Uterus (tissue), 2 donors: ENCODE data around the gene MRPL14.

Source experiments
- POLR2A ChIP-seq, 2 donors: fragments of 450-650 bp; IDR thresholded peaks; one replicate each; pipeline ENCODE4 v1.6.1; 2016; ENCODE audit warnings: antibody characterized with exemption in 2 of 2, mild to moderate bottlenecking in 1 of 2, moderate library complexity in 1 of 2
- TF ChIP-seq, protein P1 (sequence below), 4 experiments: fragments of 200-600 bp in 2 of 4; fragments of 450-650 bp in 2 of 4; sonication (generic) in 2 of 4; IDR thresholded peaks; one replicate each; pipeline ENCODE4 v1.5.1; 2016 to 2019; ENCODE audit warnings: antibody characterized with exemption in 4 of 4, mild to moderate bottlenecking in 2 of 4, moderate library complexity in 1 of 4

DNA sequence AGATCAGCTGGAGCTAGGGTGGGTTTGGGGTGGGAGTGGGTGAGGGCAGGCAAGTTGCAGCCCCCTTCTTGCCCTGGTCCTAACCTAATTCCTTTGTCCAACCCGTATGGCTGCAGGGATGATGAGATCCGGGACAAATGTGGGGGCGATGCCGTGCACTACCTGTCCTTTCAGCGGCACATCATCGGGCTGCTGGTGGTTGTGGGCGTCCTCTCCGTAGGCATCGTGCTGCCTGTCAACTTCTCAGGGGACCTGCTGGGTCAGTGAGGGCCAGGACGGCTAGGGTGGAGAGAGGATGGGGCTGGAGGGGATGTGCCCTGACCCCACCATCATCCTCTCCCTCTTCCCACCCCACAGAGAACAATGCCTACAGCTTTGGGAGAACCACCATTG lies 12.1 kb upstream of the MRPL14 start:
- TF ChIP-seq, protein P1, sequence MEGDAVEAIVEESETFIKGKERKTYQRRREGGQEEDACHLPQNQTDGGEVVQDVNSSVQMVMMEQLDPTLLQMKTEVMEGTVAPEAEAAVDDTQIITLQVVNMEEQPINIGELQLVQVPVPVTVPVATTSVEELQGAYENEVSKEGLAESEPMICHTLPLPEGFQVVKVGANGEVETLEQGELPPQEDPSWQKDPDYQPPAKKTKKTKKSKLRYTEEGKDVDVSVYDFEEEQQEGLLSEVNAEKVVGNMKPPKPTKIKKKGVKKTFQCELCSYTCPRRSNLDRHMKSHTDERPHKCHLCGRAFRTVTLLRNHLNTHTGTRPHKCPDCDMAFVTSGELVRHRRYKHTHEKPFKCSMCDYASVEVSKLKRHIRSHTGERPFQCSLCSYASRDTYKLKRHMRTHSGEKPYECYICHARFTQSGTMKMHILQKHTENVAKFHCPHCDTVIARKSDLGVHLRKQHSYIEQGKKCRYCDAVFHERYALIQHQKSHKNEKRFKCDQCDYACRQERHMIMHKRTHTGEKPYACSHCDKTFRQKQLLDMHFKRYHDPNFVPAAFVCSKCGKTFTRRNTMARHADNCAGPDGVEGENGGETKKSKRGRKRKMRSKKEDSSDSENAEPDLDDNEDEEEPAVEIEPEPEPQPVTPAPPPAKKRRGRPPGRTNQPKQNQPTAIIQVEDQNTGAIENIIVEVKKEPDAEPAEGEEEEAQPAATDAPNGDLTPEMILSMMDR (IDR thresholded peaks at IDR 0.05): no peak
- no peak for TF ChIP-seq POLR2A (IDR thresholded peaks at IDR 0.05)
